Gastrocnemius medialis (tissue), 4 donors: ENCODE measurements around the gene CLEC18C.

Experiments used
- POLR2A ChIP-seq, 2 donors: fragments of 450-650 bp; IDR thresholded peaks; one replicate each; pipeline ENCODE4 v1.6.1; 2017; ENCODE audit warnings: antibody characterized with exemption in 2 of 2, mild to moderate bottlenecking in 2 of 2, moderate library complexity in 2 of 2
- TF ChIP-seq, protein P1 (sequence below), 5 experiments: fragments of 450-650 bp in 3 of 5; fragments of 200-600 bp in 2 of 5; sonication (generic) in 2 of 5; IDR thresholded peaks in 4 of 5; conservative IDR thresholded peaks in 1 of 5; 1 replicate in 4 of 5; 2 replicates in 1 of 5; pipeline ENCODE4 v1.5.1; 2016 to 2019; ENCODE audit warnings: antibody characterized with exemption in 5 of 5, mild to moderate bottlenecking in 3 of 5, moderate library complexity in 3 of 5

DNA sequence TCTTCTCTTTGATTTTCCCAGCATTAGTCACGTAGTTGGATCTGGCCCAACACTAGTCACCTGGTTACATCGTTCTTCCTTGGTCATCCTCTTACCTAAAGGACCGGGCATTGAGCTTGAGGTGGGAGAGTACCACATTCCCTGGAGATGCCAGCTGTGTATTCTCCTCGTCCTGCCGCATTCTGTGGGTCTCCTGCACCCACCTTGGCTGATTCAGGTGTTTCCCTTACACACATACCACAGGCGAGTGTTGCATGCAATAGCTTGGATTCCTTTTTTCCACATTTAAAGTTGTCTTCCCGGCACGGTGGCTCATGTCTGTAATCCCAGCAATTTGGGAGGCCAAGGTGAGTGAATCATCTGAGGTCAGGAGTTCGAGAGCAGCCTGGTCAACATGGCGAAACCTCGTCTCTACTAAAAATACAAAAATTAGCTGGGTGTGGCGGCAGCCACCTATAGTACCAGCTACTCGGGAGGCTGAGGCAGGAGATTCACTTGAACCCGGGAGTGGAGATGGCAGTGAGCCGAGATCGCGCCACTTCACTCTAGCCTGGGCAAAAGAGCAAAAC, 21.6 kb upstream of the CLEC18C start:
- TF ChIP-seq, protein P1, sequence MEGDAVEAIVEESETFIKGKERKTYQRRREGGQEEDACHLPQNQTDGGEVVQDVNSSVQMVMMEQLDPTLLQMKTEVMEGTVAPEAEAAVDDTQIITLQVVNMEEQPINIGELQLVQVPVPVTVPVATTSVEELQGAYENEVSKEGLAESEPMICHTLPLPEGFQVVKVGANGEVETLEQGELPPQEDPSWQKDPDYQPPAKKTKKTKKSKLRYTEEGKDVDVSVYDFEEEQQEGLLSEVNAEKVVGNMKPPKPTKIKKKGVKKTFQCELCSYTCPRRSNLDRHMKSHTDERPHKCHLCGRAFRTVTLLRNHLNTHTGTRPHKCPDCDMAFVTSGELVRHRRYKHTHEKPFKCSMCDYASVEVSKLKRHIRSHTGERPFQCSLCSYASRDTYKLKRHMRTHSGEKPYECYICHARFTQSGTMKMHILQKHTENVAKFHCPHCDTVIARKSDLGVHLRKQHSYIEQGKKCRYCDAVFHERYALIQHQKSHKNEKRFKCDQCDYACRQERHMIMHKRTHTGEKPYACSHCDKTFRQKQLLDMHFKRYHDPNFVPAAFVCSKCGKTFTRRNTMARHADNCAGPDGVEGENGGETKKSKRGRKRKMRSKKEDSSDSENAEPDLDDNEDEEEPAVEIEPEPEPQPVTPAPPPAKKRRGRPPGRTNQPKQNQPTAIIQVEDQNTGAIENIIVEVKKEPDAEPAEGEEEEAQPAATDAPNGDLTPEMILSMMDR (IDR thresholded peaks at IDR 0.05 in 4 of 5, conservative IDR thresholded peaks at IDR 0.05 in 1 of 5): no peak
- TF ChIP-seq POLR2A (IDR thresholded peaks at IDR 0.05): no peak
